CD14-positive monocyte (primary cell): ENCODE data around the gene C1orf105. TPM values are rescaled to one million over a fixed set of nuclear protein-coding genes. Genes with fewer than 3 reads are reported as not detected.

Experiments
- DNase-seq, 3 donors: peaks; one replicate each; pipeline ENCODE4 v3.0.0-alpha.2; 2011 to 2022
- H2AFZ ChIP-seq: 2 replicates; pipeline ENCODE4 v1.6.0; 2012; ENCODE audit warnings: mild to moderate bottlenecking, low read depth, low read length, inconsistent platforms; ENCODE audit not compliant: insufficient read depth, poor library complexity, severe bottlenecking
- H3K27ac ChIP-seq, 2 donors: 1 replicate in 1 of 2; 2 replicates in 1 of 2; pipeline ENCODE4 v1.5.1; 2012 to 2013; ENCODE audit warnings: low read length in 2 of 2, control low read depth in 1 of 2, inconsistent platforms in 1 of 2, low read depth in 1 of 2, mild to moderate bottlenecking in 1 of 2
- H3K27me3 ChIP-seq, 2 donors: one replicate each; pipeline versions ENCODE4 v1.6.0 to v1.6.1; 2011 to 2013; ENCODE audit warnings: low read length in 2 of 2; ENCODE audit not compliant: control insufficient read depth in 2 of 2, insufficient read depth in 2 of 2
- H3K36me3 ChIP-seq, 2 donors: replicated peaks in 1 of 2; 1 replicate in 1 of 2; 2 replicates in 1 of 2; pipeline versions ENCODE4 v1.5.1 to v1.6.1; 2012 to 2013; ENCODE audit warnings: low read length in 2 of 2, control low read depth in 1 of 2, inconsistent platforms in 1 of 2, mild to moderate bottlenecking in 1 of 2; ENCODE audit not compliant: insufficient read depth in 2 of 2, control insufficient read depth in 1 of 2
- H3K4me1 ChIP-seq, 2 donors: 1 replicate in 1 of 2; 2 replicates in 1 of 2; pipeline versions ENCODE4 v1.5.1 to v1.6.1; 2012 to 2013; ENCODE audit warnings: low read length in 2 of 2, control low read depth in 1 of 2, inconsistent platforms in 1 of 2, mild to moderate bottlenecking in 1 of 2, moderate library complexity in 1 of 2; ENCODE audit not compliant: insufficient read depth in 2 of 2, control insufficient read depth in 1 of 2
- H3K4me2 ChIP-seq: replicated peaks from 2 replicates; pipeline ENCODE3; 2012; ENCODE audit warnings: low read length, moderate library complexity, mild to moderate bottlenecking; ENCODE audit not compliant: poor library complexity, severe bottlenecking; ENCODE audit errors: extremely low read depth
- H3K4me3 ChIP-seq, 3 experiments: fragments of 200-600 bp in 1 of 3; sonication (generic) in 1 of 3; replicated peaks in 1 of 3; 1 replicate in 2 of 3; 2 replicates in 1 of 3; pipeline ENCODE4 v1.5.1; 2011 to 2013; ENCODE audit warnings: low read length in 3 of 3, mild to moderate bottlenecking in 3 of 3, control low read depth in 2 of 3, low read depth in 2 of 3, inconsistent platforms in 1 of 3, moderate library complexity in 1 of 3
- H3K79me2 ChIP-seq: 2 replicates; pipeline ENCODE4 v1.6.0; 2012; ENCODE audit warnings: mild to moderate bottlenecking, control low read depth, inconsistent platforms, low read length, moderate library complexity; ENCODE audit not compliant: insufficient read depth
- H3K9ac ChIP-seq: 2 replicates; pipeline ENCODE4 v1.6.0; 2017; ENCODE audit warnings: low read length, mild to moderate bottlenecking; ENCODE audit not compliant: insufficient read depth, poor library complexity, severe bottlenecking
- H3K9me3 ChIP-seq, 2 donors: replicated peaks in 1 of 2; 1 replicate in 1 of 2; 2 replicates in 1 of 2; pipeline versions ENCODE4 v1.5.1 to v1.6.1; 2012 to 2013; ENCODE audit warnings: low read length in 2 of 2, control low read depth in 1 of 2; ENCODE audit not compliant: control insufficient read depth in 1 of 2, insufficient read depth in 1 of 2
- H4K20me1 ChIP-seq: 2 replicates; pipeline ENCODE4 v1.6.0; 2012; ENCODE audit warnings: mild to moderate bottlenecking, low read length, control low read depth, moderate library complexity; ENCODE audit not compliant: insufficient read depth
- H3K27ac Mint-ChIP-seq, 7 donors: one replicate each; pipeline ENCODE4 v1.8.0; 2020; ENCODE audit warnings: mild to moderate bottlenecking in 7 of 7, mixed read lengths in 7 of 7, moderate library complexity in 6 of 7, inconsistent platforms in 2 of 7
- H3K27me3 Mint-ChIP-seq, 3 donors: one replicate each; pipeline ENCODE4 v1.8.0; 2021 to 2022; ENCODE audit warnings: low read depth in 3 of 3, mild to moderate bottlenecking in 3 of 3, mixed read lengths in 3 of 3, moderate library complexity in 3 of 3, inconsistent platforms in 1 of 3
- H3K36me3 Mint-ChIP-seq, 2 donors: one replicate each; pipeline ENCODE4 v1.8.0; 2020; ENCODE audit warnings: mixed read lengths in 2 of 2, inconsistent platforms in 1 of 2, mild to moderate bottlenecking in 1 of 2
- H3K4me1 Mint-ChIP-seq: one replicate; pipeline ENCODE4 v1.8.0; 2020; ENCODE audit warnings: mild to moderate bottlenecking, mixed read lengths
- H3K4me3 Mint-ChIP-seq, 2 donors: one replicate each; pipeline ENCODE4 v1.8.0; 2020; ENCODE audit warnings: mild to moderate bottlenecking in 2 of 2, mixed read lengths in 2 of 2, moderate library complexity in 1 of 2
- H3K9me3 Mint-ChIP-seq, 7 donors: one replicate each; pipeline ENCODE4 v1.8.0; 2020 to 2022; ENCODE audit warnings: mixed read lengths in 7 of 7, mild to moderate bottlenecking in 6 of 7, moderate library complexity in 6 of 7, inconsistent platforms in 2 of 7
- WGBS: methylation state at CpG from one replicate; pipeline ENCODE4 v1.1.5; 2013; ENCODE audit warnings: missing lambda C conversion rate; ENCODE audit not compliant: insufficient coverage; 5-methylcytosine and 5-hydroxymethylcytosine counted together
- intact Hi-C, 2 donors: fragments of 100-400 bp; cut with micrococcal nuclease; formaldehyde crosslinking; loops; one replicate each; pipeline versions ENCODE4 v1.15.0 to v1.15.1; 2023
- polyA plus RNA-seq, 3 donors: library from polyadenylated mRNA; depleted of rRNA in 1 of 3; unstranded in 2 of 3; stranded (reverse) in 1 of 3; fragments of 300-500 nt in 2 of 3; fragments of >200 nt in 1 of 3; fragmentation: Illumina TruSeq in 2 of 3; gene quantifications; 1 replicate in 2 of 3; 2 replicates in 1 of 3; pipeline ENCODE4 v1.2.3, GENCODE V29; 2012 to 2021
- TF ChIP-seq, protein P1 (sequence below): fragments of 200-600 bp; IDR thresholded peaks from one replicate; pipeline ENCODE4 v1.8.0; 2022; ENCODE audit warnings: antibody characterized with exemption, mild to moderate bottlenecking

Gene C1orf105
- polyA plus RNA-seq, 3 donors = not detected

DNA sequence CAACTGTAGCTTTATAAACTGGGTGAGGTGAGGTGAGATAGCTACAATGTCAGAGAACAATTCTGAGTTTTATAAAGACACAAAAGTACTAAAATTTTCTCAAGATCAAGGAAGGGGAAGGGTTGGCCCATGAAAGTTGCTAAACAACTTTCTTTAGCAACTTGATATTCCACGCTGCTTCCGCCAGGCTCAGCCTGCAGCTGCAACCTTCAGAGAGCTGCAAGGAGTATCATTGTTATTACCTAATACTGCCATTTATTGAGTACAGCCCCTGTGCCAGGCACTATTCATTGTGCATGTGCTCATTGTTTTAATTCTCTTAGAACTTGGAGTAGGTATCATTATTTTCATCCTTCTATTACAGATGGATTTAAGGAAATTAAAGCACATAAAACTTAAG lies 78.4 kb downstream of the C1orf105 start:
- Mint-ChIP-seq H3K9me3 (peaks cover 0 to 2% (median 0%) of the 10 kb centered on the region in 7 donors), H3K27ac (peak overlapping the region; percentile 75 to 97 (median 90)), H3K4me1 (peaks cover 61% of the 10 kb centered on the region), H3K4me3 (peak overlapping the region; percentile 31 to 68), H3K36me3 (no peaks in the 10 kb centered on the region), H3K27me3 (peaks cover 0 to 2% (median 2%) of the 10 kb centered on the region in 3 donors)
- no peaks in the 10 kb centered on the region for H3K36me3 ChIP-seq
- peak overlapping the region in 1 of 3 experiments; percentile 25 for H3K4me3 ChIP-seq
- WGBS = no CpG with 5 or more reads among the region's 2 CpGs
- H3K4me2 ChIP-seq = peak overlapping the region; percentile 26
- TF ChIP-seq, protein P1, sequence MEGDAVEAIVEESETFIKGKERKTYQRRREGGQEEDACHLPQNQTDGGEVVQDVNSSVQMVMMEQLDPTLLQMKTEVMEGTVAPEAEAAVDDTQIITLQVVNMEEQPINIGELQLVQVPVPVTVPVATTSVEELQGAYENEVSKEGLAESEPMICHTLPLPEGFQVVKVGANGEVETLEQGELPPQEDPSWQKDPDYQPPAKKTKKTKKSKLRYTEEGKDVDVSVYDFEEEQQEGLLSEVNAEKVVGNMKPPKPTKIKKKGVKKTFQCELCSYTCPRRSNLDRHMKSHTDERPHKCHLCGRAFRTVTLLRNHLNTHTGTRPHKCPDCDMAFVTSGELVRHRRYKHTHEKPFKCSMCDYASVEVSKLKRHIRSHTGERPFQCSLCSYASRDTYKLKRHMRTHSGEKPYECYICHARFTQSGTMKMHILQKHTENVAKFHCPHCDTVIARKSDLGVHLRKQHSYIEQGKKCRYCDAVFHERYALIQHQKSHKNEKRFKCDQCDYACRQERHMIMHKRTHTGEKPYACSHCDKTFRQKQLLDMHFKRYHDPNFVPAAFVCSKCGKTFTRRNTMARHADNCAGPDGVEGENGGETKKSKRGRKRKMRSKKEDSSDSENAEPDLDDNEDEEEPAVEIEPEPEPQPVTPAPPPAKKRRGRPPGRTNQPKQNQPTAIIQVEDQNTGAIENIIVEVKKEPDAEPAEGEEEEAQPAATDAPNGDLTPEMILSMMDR = no peak
- intact Hi-C loops = no loop called here
- no peaks in the 10 kb centered on the region for H3K27me3 ChIP-seq
- H4K20me1 ChIP-seq = no peaks in the 10 kb centered on the region
- H3K27ac ChIP-seq = peak overlapping the region; percentile 64 to 86
- H3K9me3 ChIP-seq = no peaks in the 10 kb centered on the region
- peak overlapping the region; percentile 66 for H2AFZ ChIP-seq
- H3K4me1 ChIP-seq = peaks cover 43 to 45% of the 10 kb centered on the region in 2 donors
- H3K79me2 ChIP-seq = no peaks in the 10 kb centered on the region
- H3K9ac ChIP-seq = peak overlapping the region; percentile 6
- peak; percentile 46 to 54 (median 47) for DNase-seq

DNA sequence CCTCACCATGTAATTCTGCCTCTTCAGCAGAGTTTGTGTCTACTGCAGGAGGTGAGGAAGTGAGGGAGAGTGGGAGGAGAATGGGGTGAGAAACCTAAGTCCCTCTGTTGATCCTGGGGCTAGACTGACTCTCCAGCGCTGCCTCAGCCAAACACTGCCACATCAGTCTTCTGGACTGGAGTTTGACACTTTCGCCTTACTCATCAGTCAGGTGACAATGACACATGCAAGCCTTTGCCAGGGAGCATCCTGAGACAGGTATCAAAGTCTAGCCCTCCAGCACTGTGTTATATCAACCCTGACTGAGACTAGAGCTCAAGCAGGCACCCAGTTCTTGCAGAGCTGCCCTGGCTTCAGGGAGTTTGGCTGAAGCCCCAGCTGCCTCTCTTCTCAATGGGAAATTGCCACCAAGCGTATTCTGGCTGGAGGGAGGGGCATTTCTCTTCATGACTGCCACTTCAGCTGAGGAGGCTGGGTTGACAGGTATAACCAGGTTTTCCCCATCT lies 79.2 kb downstream of the C1orf105 start:
- H3K27me3 Mint-ChIP-seq = peaks cover 0 to 2% (median 2%) of the 10 kb centered on the region in 3 donors
- Histone ChIP-seq H3K27me3 (no peaks in the 10 kb centered on the region), H2AFZ (peak overlapping the region; percentile 52), H3K36me3 (no peaks in the 10 kb centered on the region), H3K27ac (peak overlapping the region; percentile 56 to 64), H3K9ac (no peak overlapping the region), H3K4me2 (no peak overlapping the region), H4K20me1 (no peaks in the 10 kb centered on the region), H3K4me3 (no peak overlapping the region), H3K9me3 (no peaks in the 10 kb centered on the region), H3K4me1 (peaks cover 43 to 45% of the 10 kb centered on the region in 2 donors), H3K79me2 (no peaks in the 10 kb centered on the region)
- peaks cover 0 to 2% (median 0%) of the 10 kb centered on the region in 7 donors for H3K9me3 Mint-ChIP-seq
- intact Hi-C loops = no loop called here
- 86% methylated on average over 2 of the region's 3 CpGs for WGBS
- TF ChIP-seq, protein P1 = no peak
- H3K36me3 Mint-ChIP-seq = no peaks in the 10 kb centered on the region
- H3K27ac Mint-ChIP-seq = peak overlapping the region in 6 of 7 donors; percentile 51 to 97 (median 65)
- H3K4me3 Mint-ChIP-seq = no peak overlapping the region
- H3K4me1 Mint-ChIP-seq = peaks cover 61% of the 10 kb centered on the region
- DNase-seq = peak; percentile 11 to 60 (median 26)
